ENCODE data around the gene ELOVL7.

ELOVL7 gene

GRCh38 chr5:60703944-60704343 is 140.1 kb downstream of the ELOVL7 start:
- no peak for DNase-seq (ENCODE audit: low read depth)
- no peak for TF ChIP-seq CTCF (conservative IDR thresholded peaks at IDR 0.05; ENCODE audit: low read depth, low read length)
- H3K4me3 ChIP-seq (ENCODE audit: low read depth, low read length), result no peak overlapping the region
